Measurements from ENCODE around the gene ENTHD1.
"Not testable (repeated sequence)": the region's sequence is repeated elsewhere in the genome, so short reads cannot be mapped to it uniquely, and the experiment has no call there.

Gene ENTHD1

GRCh38 chr22:39894554-39895092 lies 1.1 kb upstream of the ENTHD1 start:
- DNase-seq (ENCODE audit: low read depth): no peak
- TF ChIP-seq CTCF (IDR thresholded peaks at IDR 0.05; ENCODE audit: control insufficient read depth, extremely low read depth, insufficient read depth): no peak
- no peak overlapping the region for H3K4me3 ChIP-seq (ENCODE audit: low read depth, low read length)

- H3K4me3 ChIP-seq (ENCODE audit: low read depth, low read length); DNase-seq (ENCODE audit: low read depth): not testable (repeated sequence)
Measured at GRCh38 chr22:39889924-39890323, 3.6 kb downstream of the ENTHD1 start.

- no peak for DNase-seq (ENCODE audit: low read depth)
- no peak for TF ChIP-seq CTCF (IDR thresholded peaks at IDR 0.05; ENCODE audit: control insufficient read depth, extremely low read depth, insufficient read depth)
- no peak overlapping the region for H3K4me3 ChIP-seq (ENCODE audit: low read depth, low read length)
Measured at GRCh38 chr22:39883057-39883456, 10.5 kb downstream of the ENTHD1 start.

GRCh38 chr22:39880722-39881121 lies 12.8 kb downstream of the ENTHD1 start:
- H3K4me3 ChIP-seq (ENCODE audit: low read depth, low read length): no peak overlapping the region
- no peak for DNase-seq (ENCODE audit: low read depth)
- TF ChIP-seq CTCF (IDR thresholded peaks at IDR 0.05; ENCODE audit: control insufficient read depth, extremely low read depth, insufficient read depth): no peak

GRCh38 chr22:39877079-39877845 lies 16.3 kb downstream of the ENTHD1 start:
- H3K4me3 ChIP-seq (ENCODE audit: low read depth, low read length): no peak overlapping the region
- no peak for DNase-seq (ENCODE audit: low read depth)
- TF ChIP-seq CTCF (IDR thresholded peaks at IDR 0.05; ENCODE audit: control insufficient read depth, extremely low read depth, insufficient read depth): no peak

- H3K4me3 ChIP-seq (ENCODE audit: low read depth, low read length); DNase-seq (ENCODE audit: low read depth): not testable (repeated sequence)
Measured at GRCh38 chr22:39875176-39875885, 18.2 kb downstream of the ENTHD1 start.

- DNase-seq (ENCODE audit: low read depth): no peak
- no peak overlapping the region for H3K4me3 ChIP-seq (ENCODE audit: low read depth, low read length)
- TF ChIP-seq CTCF (IDR thresholded peaks at IDR 0.05; ENCODE audit: control insufficient read depth, extremely low read depth, insufficient read depth): no peak
Measured at GRCh38 chr22:39873965-39874364, 19.6 kb downstream of the ENTHD1 start.
